HG03469 (cell line): ENCODE data around the gene GRID1.

Source experiments
- ATAC-seq: cut with Tn5 transposase; IDR thresholded peaks from one replicate; pipeline ENCODE4 v1.9.1; 2021; ENCODE audit warnings: mild to moderate bottlenecking, moderate library complexity, moderate number of reproducible peaks; ENCODE audit not compliant: unreplicated experiment

Gene GRID1

GRCh38 chr10:86371116-86371515 lies 4.5 kb upstream of the GRID1 start:
- ATAC-seq: no peak

GRCh38 chr10:86370006-86370585 lies 3.5 kb upstream of the GRID1 start:
- no peak for ATAC-seq

GRCh38 chr10:86368987-86369386 lies 2.4 kb upstream of the GRID1 start:
- ATAC-seq: no peak

GRCh38 chr10:86368046-86368445 lies 1.5 kb upstream of the GRID1 start:
- no peak for ATAC-seq

GRCh38 chr10:86367152-86367951 lies 757 bp upstream of the GRID1 start:
- ATAC-seq: no peak

GRCh38 chr10:86366902-86367151 lies 232 bp upstream of the GRID1 start:
- ATAC-seq: no peak

- ATAC-seq: no peak
Measured at GRCh38 chr10:86365346-86366032, 1.1 kb downstream of the GRID1 start.

- no peak for ATAC-seq
Measured at GRCh38 chr10:86364491-86365345, 1.9 kb downstream of the GRID1 start.

- ATAC-seq: no peak
Measured at GRCh38 chr10:86363833-86364490, 2.6 kb downstream of the GRID1 start.

GRCh38 chr10:86363184-86363832 lies 3.3 kb downstream of the GRID1 start:
- no peak for ATAC-seq

- ATAC-seq: no peak
Measured at GRCh38 chr10:86362586-86363183, 3.9 kb downstream of the GRID1 start.

- no peak for ATAC-seq
Measured at GRCh38 chr10:86362129-86362527, 4.5 kb downstream of the GRID1 start.

- ATAC-seq: no peak
Measured at GRCh38 chr10:86361156-86362128, 5.2 kb downstream of the GRID1 start.

GRCh38 chr10:86360657-86361056 lies 5.9 kb downstream of the GRID1 start:
- ATAC-seq: no peak

- ATAC-seq: no peak
Measured at GRCh38 chr10:86359954-86360353, 6.6 kb downstream of the GRID1 start.

GRCh38 chr10:86359111-86359510 lies 7.5 kb downstream of the GRID1 start:
- ATAC-seq: no peak

GRCh38 chr10:86357676-86358075 lies 8.9 kb downstream of the GRID1 start:
- no peak for ATAC-seq

- ATAC-seq: no peak
Measured at GRCh38 chr10:86357041-86357440, 9.6 kb downstream of the GRID1 start.

- no peak for ATAC-seq
Measured at GRCh38 chr10:86356296-86356695, 10.3 kb downstream of the GRID1 start.
